ENCODE results near the gene NOD1. TPM values are rescaled to one million over a fixed set of nuclear protein-coding genes. Genes with fewer than 3 reads are reported as not detected.

NOD1 gene
- total RNA-seq, 1 donor from 2014 or later: 18.5 TPM

Other genes with a start within 250 kb of the NOD1 start
- gene ZNRF2, start 194.2 kb downstream of the NOD1 start, total RNA-seq: 5.0 and 6.4 TPM in 2 replicates
- gene GGCT, start 26.0 kb upstream of the NOD1 start, total RNA-seq: 21.0 and 33.4 TPM in 2 replicates
- 68.9 and 78.5 TPM in 2 replicates for gene GARS1, start 116.1 kb upstream of the NOD1 start, total RNA-seq
- gene CRHR2, start 203.7 kb upstream of the NOD1 start, total RNA-seq: not detected in 2 replicates